ENCODE results near the gene ELSPBP1.

ELSPBP1 gene

GRCh38 chr19:47992070-47992469 lies 2.4 kb upstream of the ELSPBP1 start, which contains the start of gene BSPH1:
Gene BSPH1 (minus strand): TSS chr19:47992170. CDS start chr19:47992081, 89 bp downstream.
- H3K9me3 Mint-ChIP-seq, result no peaks in the 10 kb centered on the region
- H3K27me3 Mint-ChIP-seq (ENCODE audit: low read depth), result peaks cover 16% of the 10 kb centered on the region
- no peaks in the 10 kb centered on the region for H3K36me3 Mint-ChIP-seq (ENCODE audit: low read depth)
- no peak within 1 kb of the TSS for H3K4me3 Mint-ChIP-seq
- TF ChIP-seq CTCF (IDR thresholded peaks at IDR 0.05; ENCODE audit: unreplicated experiment in 3 of 3), result no peak
- peaks cover 10% of the 10 kb centered on the region for H3K4me1 Mint-ChIP-seq
- H3K27ac Mint-ChIP-seq, result no peak within 1 kb of the TSS

- Mint-ChIP-seq H3K4me3 (no peak overlapping the region), H3K27ac (no peak overlapping the region), H3K9me3 (peaks cover under 1% of the 10 kb centered on the region), H3K36me3 (ENCODE audit: low read depth) (no peaks in the 10 kb centered on the region), H3K27me3 (ENCODE audit: low read depth) (peaks cover 10% of the 10 kb centered on the region), H3K4me1 (peaks cover 10% of the 10 kb centered on the region)
- no peak for TF ChIP-seq CTCF (IDR thresholded peaks at IDR 0.05; ENCODE audit: unreplicated experiment in 3 of 3)
Observed at GRCh38 chr19:47996230-47996727, 1.8 kb downstream of the ELSPBP1 start.

GRCh38 chr19:47998800-47999199 lies 4.4 kb downstream of the ELSPBP1 start:
- Mint-ChIP-seq H3K27ac (no peak overlapping the region), H3K27me3 (ENCODE audit: low read depth) (peaks cover 16% of the 10 kb centered on the region), H3K4me3 (no peak overlapping the region), H3K9me3 (peaks cover 2% of the 10 kb centered on the region), H3K4me1 (peaks cover 8% of the 10 kb centered on the region), H3K36me3 (ENCODE audit: low read depth) (no peaks in the 10 kb centered on the region)
- no peak for TF ChIP-seq CTCF (IDR thresholded peaks at IDR 0.05; ENCODE audit: unreplicated experiment in 3 of 3)

GRCh38 chr19:48000846-48001245 lies 6.4 kb downstream of the ELSPBP1 start:
- TF ChIP-seq CTCF (IDR thresholded peaks at IDR 0.05; ENCODE audit: unreplicated experiment in 3 of 3), result no peak
- H3K36me3 Mint-ChIP-seq (ENCODE audit: low read depth), result no peaks in the 10 kb centered on the region
- peaks cover 2% of the 10 kb centered on the region for H3K9me3 Mint-ChIP-seq
- H3K27ac Mint-ChIP-seq, result no peak overlapping the region
- H3K4me3 Mint-ChIP-seq, result no peak overlapping the region
- no peaks in the 10 kb centered on the region for H3K4me1 Mint-ChIP-seq
- H3K27me3 Mint-ChIP-seq (ENCODE audit: low read depth), result peaks cover 16% of the 10 kb centered on the region

- Mint-ChIP-seq H3K36me3 (ENCODE audit: low read depth) (no peaks in the 10 kb centered on the region), H3K9me3 (peaks cover 9% of the 10 kb centered on the region), H3K27ac (no peak overlapping the region), H3K4me3 (no peak overlapping the region), H3K27me3 (ENCODE audit: low read depth) (peaks cover 16% of the 10 kb centered on the region), H3K4me1 (no peaks in the 10 kb centered on the region)
- no peak for TF ChIP-seq CTCF (IDR thresholded peaks at IDR 0.05; ENCODE audit: unreplicated experiment in 3 of 3)
Observed at GRCh38 chr19:48004236-48004635, 9.8 kb downstream of the ELSPBP1 start.

- H3K27ac Mint-ChIP-seq, result no peak overlapping the region
- H3K4me1 Mint-ChIP-seq, result no peaks in the 10 kb centered on the region
- H3K27me3 Mint-ChIP-seq (ENCODE audit: low read depth), result peaks cover 8% of the 10 kb centered on the region
- peaks cover 7% of the 10 kb centered on the region for H3K9me3 Mint-ChIP-seq
- H3K4me3 Mint-ChIP-seq, result no peak overlapping the region
- no peaks in the 10 kb centered on the region for H3K36me3 Mint-ChIP-seq (ENCODE audit: low read depth)
- TF ChIP-seq CTCF (IDR thresholded peaks at IDR 0.05; ENCODE audit: unreplicated experiment in 3 of 3), result no peak
Observed at GRCh38 chr19:48006762-48007161, 12.3 kb downstream of the ELSPBP1 start.

All from nephron (organoid).